AG04450 (cell line): ENCODE data around the gene RANGAP1. TPM values are rescaled to one million over a fixed set of nuclear protein-coding genes. Genes with fewer than 3 reads are reported as not detected.

Source experiments
- CTCF ChIA-PET: fragments of 300-600, 350-600 bp; formaldehyde crosslinking; extraction: SDS; loops from one replicate; lab custom pipeline; 2022; ENCODE audit warnings: antibody characterized with exemption, inconsistent platforms; lab: Charles Lee
- POLR2A ChIA-PET: fragments of 350-600 bp; formaldehyde crosslinking; extraction: SDS; loops from one replicate; lab custom pipeline; 2021; ENCODE audit warnings: antibody characterized with exemption, inconsistent platforms; lab: Yijun Ruan, JAX
- DNase-seq: peaks from one replicate; pipeline ENCODE4 v3.0.0-alpha.2; 2011; ENCODE audit warnings: low read depth, low spot score
- H3K27ac ChIP-seq: one replicate; pipeline ENCODE4 v1.5.1; 2012; ENCODE audit warnings: low read depth, low read length, control low read depth
- H3K27me3 ChIP-seq: one replicate; pipeline ENCODE4 v1.6.0; 2012; ENCODE audit warnings: low read length; ENCODE audit not compliant: control insufficient read depth, insufficient read depth
- H3K4me3 ChIP-seq: 2 replicates; pipeline ENCODE4 v1.5.1; 2011; ENCODE audit warnings: mild to moderate bottlenecking, low read depth, low read length, control low read depth
- H3K9me3 ChIP-seq: 2 replicates; pipeline ENCODE4 v1.5.1; 2012; ENCODE audit warnings: low read length; ENCODE audit not compliant: control insufficient read depth, insufficient read depth
- polyA plus RNA-seq: library from polyadenylated mRNA; depleted of rRNA; stranded (reverse); fragments of >200 nt; gene quantifications from 2 replicates; pipeline ENCODE4 v1.2.3, GENCODE V29; 2011
- TF ChIP-seq, protein P1 (sequence below): IDR thresholded peaks from 2 replicates; pipeline ENCODE4 v1.5.1; 2011; ENCODE audit warnings: low read depth, low read length, control low read depth, inconsistent platforms

The RANGAP1 gene
- polyA plus RNA-seq, 1 experiment, result 75.8 TPM

DNA sequence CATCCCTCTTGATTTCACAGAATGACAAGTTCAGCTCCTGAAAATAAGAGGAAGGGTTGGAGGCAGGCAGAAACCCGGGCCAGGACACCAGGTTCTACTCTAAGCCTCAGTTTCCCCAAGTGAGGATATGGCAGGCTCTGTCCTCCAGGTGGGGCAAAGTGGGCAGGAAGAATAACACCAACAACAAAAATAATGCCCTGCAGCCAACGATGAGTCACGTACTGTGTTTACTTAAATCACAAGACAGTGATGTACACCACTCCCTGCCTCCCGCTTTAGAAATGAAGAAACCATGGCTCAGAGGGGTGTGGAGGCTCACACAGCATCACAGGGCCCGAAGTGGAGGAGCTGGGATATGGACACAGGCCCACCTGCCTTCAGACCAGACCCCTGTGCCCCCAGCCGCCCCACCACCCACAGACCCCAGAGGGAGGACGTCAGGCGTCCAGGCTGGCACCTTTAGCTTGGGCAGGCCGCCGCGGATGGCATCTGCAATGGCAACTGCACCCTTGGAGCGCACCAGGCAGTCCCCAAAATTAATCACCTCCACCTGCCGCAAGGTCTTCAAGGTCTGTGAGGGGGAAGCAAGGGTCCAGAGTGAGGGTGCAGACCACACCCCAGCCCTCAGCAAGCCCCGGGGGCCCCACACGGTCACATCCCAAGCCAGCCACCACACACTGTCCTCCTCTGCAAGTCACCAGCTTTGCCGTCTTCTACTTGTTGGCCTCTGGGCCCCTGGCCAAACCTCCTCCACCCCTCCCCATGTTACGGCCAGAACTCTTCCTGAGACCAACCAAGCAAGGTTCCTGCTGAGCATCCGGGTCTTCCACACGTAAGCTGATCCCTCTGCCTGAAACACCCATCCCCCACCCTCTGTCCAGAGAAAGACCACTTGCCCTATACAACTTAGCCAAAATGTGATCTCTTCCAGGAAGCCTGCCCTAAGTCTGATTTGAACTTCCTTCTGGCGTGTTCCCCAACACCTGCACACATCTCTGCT, 29.4 kb downstream of the RANGAP1 start:
- TF ChIP-seq, protein P1, sequence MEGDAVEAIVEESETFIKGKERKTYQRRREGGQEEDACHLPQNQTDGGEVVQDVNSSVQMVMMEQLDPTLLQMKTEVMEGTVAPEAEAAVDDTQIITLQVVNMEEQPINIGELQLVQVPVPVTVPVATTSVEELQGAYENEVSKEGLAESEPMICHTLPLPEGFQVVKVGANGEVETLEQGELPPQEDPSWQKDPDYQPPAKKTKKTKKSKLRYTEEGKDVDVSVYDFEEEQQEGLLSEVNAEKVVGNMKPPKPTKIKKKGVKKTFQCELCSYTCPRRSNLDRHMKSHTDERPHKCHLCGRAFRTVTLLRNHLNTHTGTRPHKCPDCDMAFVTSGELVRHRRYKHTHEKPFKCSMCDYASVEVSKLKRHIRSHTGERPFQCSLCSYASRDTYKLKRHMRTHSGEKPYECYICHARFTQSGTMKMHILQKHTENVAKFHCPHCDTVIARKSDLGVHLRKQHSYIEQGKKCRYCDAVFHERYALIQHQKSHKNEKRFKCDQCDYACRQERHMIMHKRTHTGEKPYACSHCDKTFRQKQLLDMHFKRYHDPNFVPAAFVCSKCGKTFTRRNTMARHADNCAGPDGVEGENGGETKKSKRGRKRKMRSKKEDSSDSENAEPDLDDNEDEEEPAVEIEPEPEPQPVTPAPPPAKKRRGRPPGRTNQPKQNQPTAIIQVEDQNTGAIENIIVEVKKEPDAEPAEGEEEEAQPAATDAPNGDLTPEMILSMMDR, result peak; percentile 38
- POLR2A ChIA-PET, result interaction anchor here (0.6 to 0.7 kb wide), 2 partner anchors 166 to 268 kb away, joined by 3 read pairs; no protein-coding TSS in a partner anchor
- H3K4me3 ChIP-seq, result no peak overlapping the region
- H3K27ac ChIP-seq, result peak overlapping the region; percentile 73
- H3K27me3 ChIP-seq, result no peaks in the 10 kb centered on the region
- peak; percentile 39 for DNase-seq
- CTCF ChIA-PET, result interaction anchor here (0.6 to 0.9 kb wide), 3 partner anchors 18 to 261 kb away, joined by 3 read pairs; no protein-coding TSS in a partner anchor
- H3K9me3 ChIP-seq, result no peaks in the 10 kb centered on the region

DNA sequence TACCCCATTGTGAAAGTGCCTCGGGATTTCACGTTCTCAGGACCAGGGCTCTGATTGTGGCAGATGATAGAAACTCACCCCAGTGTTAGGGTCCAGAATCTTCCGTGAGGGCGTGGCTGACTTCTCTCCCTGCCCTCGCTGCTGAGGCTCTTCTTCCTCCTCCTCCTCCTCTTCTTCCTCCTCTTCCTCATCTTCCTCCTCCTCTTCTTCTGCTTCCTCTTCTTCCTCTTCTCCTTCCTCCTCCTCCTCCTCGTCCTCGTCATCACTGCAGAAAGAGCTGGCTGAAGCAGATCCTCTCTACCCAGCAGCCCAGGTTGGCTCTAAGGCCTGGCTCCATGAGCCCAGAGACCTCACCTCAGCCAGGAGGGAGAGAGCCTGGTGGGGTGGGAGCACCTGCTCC, 31.8 kb downstream of the RANGAP1 start:
- Histone ChIP-seq H3K9me3 (no peaks in the 10 kb centered on the region), H3K27ac (no peak overlapping the region), H3K27me3 (no peaks in the 10 kb centered on the region), H3K4me3 (no peak overlapping the region)
- no peak for DNase-seq
- ChIA-PET POLR2A (no interaction called here), CTCF (no interaction called here)
- TF ChIP-seq, protein P1, result no peak

DNA sequence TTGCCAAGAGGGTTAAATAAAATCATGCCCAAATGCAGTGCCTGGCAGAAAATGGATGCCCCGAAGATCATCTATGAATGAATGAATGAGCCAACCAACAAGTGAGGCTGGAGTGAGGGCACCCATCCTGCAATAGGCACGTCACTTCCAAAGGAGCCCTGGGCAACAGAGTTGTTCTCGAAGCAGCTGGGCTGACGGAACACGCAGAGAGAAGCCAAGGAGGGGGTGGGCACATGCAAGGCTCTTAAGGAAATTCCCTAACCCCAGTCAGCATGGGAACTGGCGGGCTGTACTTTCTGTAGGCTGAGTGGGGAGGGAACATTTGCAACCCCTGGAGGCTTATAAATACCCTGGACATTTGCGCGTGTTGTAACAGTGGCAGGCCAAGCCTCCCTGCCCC, 33.6 kb downstream of the RANGAP1 start:
- Histone ChIP-seq H3K4me3 (no peak overlapping the region), H3K27ac (no peak overlapping the region), H3K27me3 (no peaks in the 10 kb centered on the region), H3K9me3 (no peaks in the 10 kb centered on the region)
- POLR2A ChIA-PET, result no interaction called here
- TF ChIP-seq, protein P1, result no peak
- DNase-seq, result no peak
- CTCF ChIA-PET, result no interaction called here

DNA sequence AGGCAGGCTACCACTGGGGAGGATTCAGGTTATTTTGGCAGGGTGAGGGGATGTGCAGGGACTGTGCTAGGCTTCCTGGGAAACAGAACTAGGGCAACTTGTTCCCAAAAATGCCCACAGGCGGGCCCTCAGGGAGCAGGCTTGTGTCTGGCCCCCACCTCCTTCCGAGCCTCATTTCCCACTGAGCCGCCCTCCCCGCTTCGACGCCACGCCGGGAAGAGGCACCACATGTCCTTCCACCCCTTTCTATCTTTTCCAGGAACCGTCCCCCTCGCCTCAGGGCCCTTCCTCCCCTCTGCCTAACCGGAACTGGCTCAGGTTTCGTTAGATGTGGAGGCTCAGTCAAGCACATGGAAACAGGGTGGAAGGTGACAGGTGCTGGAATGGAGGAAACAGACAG, 35.9 kb downstream of the RANGAP1 start:
- no peak for DNase-seq
- ChIA-PET CTCF (no interaction called here), POLR2A (no interaction called here)
- H3K4me3 ChIP-seq, result no peak overlapping the region
- no peaks in the 10 kb centered on the region; the same call in 1 of the 2 replicates for H3K9me3 ChIP-seq
- no peaks in the 10 kb centered on the region for H3K27me3 ChIP-seq
- H3K27ac ChIP-seq, result no peak overlapping the region
- TF ChIP-seq, protein P1, result no peak

DNA sequence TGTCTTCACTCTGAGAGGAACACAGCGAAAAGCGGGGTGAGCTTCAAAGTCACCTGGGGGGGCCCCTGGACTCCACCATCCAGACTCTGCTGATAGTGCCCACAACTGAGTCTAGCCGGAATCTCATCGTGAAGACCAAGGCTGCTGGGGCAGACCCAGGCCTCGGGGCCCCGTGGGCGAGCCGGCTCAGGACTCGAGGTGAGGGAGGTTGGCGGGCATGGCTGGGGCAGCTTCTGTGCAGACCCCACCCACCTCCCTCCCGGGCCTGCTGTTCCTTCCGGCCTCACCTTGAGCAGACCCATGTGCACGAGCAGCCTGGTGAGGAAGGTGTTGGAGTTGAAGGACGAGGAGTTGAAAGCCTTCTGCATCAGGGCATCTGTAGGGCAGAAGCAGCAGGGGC, 36.5 kb downstream of the RANGAP1 start:
- POLR2A ChIA-PET, result no interaction called here
- H3K27ac ChIP-seq, result no peak overlapping the region
- no peak for DNase-seq
- TF ChIP-seq, protein P1, result no peak
- CTCF ChIA-PET, result no interaction called here
- no peaks in the 10 kb centered on the region; the same call in 1 of the 2 replicates for H3K9me3 ChIP-seq
- H3K27me3 ChIP-seq, result no peaks in the 10 kb centered on the region
- H3K4me3 ChIP-seq, result no peak overlapping the region
